Kidney tubule cell (primary cell): ENCODE results near the gene ARHGDIA.

ENCODE experiments used
- DNase-seq: peaks from one replicate; pipeline ENCODE4 v3.0.0-alpha.2; 2018; ENCODE audit warnings: low spot score

ARHGDIA gene

DNA sequence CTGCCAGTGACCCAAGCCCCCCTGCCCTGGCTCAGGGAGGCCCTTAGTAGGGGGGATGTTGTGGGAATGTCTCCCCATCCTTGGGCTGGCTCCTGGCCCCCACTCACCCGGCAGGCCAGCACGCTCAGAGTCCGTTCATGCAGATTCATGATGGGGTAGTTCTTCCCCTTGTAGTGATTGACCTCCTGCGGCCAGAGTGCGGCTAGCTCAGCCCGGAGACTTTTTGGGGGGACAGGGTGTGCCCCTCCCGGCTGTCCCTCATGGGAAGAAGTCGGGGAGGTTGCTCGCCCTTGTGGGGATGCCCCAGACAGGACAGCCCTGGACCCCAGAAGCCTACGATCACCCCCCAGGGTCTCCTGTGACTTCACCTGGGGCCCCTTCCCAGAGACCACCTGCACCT, 34.9 kb upstream of the ARHGDIA start:
- no peak for DNase-seq

DNA sequence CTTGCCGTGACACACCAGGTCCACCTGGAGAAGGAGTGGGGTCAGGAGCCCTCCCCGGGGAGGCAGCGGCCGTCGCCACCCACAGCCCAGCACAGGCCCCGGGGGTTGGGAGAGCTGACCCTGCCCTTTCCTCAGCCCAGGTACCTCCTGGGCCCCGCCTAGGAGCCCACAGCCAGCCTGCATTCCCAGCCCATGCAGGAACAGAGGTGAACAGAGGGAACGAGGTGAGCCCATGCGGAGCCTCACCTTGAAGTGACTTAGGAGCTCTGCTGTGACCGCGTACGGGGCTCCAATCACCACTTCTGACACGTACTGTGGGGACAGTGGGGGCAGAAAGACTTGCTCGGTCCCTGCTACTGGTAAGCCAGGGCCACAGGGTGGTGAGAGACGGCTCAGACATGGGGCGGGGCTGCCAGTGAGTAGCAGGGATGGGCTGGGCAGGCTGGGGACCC, 34.3 kb upstream of the ARHGDIA start:
- no peak for DNase-seq

DNA sequence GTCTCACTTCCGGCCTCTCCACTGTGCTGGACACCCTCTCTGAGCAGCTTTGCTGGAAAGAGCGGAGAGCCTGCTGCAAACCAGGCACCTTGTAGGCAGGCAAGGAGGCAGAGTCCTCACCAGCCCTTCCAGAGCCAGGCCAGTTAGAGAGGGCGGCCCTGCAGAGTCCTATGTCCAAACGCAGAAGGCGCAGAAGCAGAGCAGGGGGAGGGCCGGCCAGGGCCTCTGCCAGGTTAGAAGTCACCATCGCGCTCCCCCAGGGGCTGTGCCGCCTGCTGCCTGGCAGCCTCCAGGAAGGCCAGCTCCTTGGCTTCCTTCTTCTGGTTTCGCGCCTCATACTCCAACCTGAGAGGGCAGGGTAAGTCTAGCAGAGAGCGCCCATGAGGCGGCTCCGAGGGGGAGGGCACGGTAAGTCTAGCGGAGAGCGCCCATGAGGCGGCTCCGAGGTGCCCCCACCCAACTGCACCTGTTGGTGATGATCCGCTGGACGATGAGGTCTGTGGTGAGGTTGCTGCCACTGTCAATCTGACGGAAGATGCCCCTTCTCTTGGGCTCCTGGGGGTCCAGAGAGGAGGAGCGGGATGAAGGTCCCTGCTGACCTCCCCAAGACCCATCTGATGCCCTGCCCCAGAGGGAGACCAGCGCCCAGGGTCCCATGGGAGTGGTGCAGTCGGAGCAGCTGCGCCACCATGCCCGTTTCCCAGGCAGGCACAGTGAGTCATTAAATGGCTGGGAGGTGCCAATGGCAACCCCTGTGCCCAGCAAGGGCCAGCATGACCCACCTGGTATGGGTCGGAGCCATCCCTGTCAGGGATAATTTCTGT, 33.7 kb upstream of the ARHGDIA start:
- no peak for DNase-seq

DNA sequence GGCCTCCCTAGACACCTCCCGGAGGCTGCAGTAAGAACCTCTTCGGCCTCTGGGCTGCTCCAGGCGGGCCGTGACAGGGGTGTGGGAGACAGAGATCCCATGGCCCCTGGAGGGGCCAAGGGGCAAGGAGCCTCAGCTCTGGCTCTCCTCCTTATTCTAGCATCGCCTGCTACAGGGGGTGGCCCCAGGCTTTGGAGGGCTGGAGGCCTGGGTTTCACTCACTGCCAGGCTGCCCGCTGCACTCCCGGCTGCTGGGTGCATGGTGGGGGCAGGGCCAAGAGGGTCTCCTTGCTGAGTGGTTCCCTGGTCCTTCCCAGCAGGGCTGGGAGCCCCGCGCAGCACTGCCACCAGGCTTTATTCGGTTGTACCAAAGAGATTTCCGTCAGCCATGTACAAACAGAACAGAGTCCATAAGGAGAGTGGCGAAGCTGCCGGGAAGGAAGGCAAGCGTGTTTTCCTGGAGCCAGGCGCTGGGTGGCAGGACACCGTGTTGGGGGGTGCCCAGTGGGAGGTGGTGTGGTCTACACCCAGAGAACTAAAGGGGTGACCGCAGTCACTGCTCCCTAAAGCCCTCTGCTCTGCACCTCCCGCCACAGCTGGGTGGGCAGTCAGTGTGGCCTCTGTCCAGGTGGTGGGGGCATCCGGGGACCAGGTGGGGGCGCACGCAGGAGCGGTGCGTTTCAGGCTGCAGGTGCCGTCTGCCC, 32.9 kb upstream of the ARHGDIA start:
- no peak for DNase-seq

DNA sequence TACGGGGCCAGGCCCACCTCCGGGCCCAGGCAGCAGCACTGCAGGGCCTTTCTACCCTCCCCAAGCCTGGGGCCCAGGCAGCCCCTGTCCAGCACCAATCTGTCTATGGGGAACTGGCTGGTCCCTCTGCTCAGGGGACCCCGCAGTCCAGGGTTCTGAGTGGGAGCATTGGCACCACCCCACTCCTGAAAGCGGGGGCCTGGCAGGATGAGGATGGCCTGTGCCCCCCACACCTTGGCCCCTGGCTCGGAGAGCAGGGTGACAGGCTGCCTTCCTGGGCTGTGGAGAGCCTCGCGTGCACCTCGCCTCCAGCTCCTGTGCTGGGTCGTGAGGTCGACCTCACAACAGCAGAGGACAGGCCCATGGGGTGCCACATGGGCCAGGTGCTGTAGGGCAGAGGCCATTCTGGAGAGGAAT, 32.3 kb upstream of the ARHGDIA start:
- DNase-seq, result no peak

DNA sequence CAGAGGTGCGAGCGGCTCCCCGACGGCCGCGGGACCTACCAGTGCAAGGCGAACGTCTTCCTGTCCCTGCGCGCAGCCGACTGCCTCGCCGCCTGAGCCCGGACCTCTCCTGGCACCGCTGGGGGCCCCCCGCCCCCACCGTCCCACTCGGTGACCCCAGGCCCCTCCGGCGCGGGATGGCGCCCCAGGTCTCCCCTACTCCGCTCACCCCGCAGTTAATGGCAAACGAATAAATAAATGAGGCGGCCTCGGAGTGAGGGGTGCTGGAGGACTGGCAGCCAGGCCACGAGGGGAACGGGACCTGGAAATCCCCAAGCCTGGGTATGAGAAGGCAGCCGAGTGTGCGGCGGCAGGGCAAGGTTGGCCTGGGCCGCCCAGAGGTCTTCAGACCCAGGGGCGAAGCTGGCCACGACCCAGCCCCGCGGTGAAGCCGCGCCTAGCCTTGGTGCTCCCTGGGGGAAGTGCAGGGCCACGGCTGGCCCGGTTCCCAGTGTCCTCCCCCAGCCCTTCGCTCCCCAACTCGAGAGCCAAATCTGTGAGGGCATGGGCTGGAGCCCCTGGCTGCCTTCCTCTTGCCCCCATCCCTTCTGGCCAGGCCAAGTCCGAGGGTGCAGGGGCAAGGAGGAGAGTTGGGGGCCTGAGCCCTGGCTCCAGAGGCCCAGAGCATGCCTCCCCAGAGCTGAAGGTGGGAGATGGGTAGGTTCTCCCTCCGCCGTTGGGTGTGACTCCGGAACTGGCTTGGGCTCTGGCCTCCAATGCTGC, 31.7 kb upstream of the ARHGDIA start:
- no peak for DNase-seq

DNA sequence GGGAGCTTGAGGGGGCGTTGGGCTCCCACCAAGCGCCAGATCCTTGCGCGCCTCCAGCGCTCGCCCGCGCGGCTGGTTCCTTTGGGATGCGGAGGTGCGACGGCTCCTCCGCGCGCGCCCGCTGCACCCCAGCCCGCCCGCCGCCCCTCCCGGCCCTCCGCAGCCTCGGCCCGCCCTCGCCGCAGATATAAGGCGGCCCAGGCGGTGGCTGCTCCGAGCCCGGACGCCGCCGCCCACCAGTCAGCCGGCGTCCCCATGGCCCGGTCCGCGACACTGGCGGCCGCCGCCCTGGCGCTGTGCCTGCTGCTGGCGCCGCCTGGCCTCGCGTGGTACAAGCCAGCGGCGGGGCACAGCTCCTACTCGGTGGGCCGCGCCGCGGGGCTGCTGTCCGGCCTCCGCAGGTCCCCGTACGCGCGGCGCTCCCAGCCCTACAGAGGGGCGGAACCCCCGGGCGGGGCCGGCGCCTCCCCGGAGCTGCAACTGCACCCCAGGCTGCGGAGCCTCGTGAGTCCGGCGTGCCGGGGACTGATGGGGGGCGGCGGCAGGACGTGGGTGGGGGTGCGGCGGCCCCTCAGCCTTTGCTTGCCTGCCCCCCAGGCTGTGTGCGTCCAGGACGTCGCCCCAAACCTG, 31.0 kb upstream of the ARHGDIA start, which contains the start of gene NPB:
NPB (plus strand) TSS at position 216 of the 630 bp plus-strand sequence; CDS start at position 256, 40 bp downstream.
- DNase-seq, result no peak

DNA sequence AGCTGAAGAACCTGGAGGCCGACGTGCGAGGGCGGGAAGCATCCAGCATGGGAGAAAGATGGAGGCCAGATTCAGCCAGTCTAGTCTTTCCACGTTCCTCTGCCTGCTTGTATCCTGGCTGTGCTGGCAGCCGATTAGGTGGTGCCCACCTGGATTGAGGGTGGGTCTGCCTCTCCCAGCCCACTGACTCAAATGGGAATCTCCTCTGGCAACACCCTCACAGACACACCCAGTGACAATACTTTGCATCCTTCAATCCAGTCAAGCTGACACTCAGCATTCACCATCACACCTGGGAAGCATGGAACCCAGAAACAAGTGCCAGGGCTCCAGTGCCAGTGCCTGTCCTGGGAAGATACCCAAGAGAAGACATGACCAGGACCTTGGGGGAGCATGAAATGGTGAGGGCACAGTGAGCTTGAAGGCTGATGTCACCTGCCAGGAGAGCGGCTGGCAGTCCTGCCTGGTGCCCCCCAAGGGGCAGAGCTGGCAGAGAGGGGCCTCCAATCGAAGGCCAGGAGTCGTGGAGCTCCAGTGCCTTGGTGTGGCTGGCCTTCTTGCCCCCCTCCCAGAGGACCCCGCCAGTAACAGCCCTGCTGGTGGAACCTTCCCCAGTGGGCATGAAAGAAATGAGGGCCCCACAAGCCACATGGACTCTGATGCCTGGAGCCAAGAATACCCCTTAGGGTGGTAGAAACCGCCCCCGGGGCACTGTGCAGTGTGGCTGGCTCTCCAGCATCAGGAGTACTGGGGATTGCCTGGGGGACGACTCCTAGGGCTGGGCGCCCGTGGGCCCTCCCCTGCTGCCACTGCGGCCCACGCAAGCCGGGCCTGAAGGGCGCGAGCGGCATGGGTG, 30.3 kb upstream of the ARHGDIA start:
- DNase-seq, result no peak

DNA sequence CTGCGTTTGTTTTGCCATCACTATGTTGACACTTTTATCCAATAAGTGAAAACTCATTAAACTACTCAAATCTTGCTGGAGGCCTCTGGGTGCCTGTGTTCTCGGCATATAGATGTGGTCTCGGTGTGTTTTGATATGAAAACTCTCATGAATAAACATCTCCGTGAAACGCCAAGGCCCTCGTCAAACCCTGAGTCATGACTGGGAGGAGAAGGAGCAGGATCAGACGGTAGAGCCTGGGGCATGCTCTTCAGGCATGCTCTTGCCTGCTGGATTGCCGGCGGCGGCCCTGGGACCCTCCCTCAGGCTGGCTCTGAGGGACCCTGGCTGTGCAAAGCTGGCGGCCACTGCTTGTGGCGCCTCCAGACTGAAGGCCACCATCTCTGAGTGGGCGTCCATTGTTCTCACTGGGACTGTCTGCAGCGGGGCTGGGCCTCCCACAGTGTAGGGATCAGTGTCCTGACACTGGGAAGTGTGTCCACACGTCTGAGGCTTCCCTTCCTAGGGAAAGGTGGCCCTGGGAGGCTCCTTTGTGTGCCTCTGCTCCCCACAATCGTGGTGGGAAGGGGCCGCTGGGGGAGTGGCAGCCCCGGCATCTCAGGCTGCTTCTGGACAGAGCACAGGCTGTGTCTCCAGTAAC, 29.2 kb upstream of the ARHGDIA start:
- DNase-seq, result no peak

DNA sequence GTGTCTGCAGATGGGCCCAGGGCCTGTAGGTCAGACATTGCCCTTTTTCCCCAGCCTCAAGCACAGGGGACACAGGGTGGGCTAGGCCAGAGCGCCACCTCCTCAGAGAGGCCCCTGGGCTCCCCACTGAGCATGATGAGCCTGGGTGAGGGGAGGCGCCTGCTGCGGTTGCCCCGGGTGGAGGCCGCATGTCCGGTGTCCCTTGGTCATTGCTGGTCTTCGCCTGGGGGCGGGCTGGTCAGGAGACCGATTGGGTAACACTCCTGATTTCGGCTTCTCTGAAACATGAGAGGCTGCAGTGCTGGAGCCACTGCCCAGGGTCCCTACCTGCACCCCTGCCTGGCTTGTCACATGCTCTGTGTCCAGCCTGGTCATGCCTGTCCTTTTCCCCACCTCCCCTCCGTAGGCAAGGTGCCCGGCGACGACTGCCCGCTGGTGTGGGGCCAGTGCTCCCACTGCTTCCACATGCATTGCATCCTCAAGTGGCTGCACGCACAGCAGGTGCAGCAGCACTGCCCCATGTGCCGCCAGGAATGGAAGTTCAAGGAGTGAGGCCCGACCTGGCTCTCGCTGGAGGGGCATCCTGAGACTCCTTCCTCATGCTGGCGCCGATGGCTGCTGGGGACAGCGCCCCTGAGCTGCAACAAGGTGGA, 28.5 kb upstream of the ARHGDIA start:
- DNase-seq, result no peak

DNA sequence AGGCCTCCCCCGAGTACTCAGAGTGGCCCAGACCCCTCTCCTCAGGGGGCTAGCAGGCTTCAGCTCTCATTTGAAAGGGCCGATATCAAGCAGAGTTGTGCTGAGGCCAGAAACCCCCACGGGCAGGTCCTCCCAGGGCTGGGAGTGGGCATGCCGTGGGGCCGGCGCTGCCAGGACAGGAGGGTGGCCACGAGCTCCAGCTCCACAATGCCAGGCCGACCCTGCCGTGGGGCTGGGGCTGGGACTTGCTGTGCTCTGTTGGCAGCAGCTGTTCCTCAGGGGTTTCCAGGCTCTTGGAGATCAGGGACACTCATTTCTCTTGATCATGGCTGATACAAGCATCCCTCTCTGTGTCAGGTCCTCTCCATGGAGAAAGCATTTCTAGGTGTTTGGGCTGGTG, 27.7 kb upstream of the ARHGDIA start:
- DNase-seq, result no peak

DNA sequence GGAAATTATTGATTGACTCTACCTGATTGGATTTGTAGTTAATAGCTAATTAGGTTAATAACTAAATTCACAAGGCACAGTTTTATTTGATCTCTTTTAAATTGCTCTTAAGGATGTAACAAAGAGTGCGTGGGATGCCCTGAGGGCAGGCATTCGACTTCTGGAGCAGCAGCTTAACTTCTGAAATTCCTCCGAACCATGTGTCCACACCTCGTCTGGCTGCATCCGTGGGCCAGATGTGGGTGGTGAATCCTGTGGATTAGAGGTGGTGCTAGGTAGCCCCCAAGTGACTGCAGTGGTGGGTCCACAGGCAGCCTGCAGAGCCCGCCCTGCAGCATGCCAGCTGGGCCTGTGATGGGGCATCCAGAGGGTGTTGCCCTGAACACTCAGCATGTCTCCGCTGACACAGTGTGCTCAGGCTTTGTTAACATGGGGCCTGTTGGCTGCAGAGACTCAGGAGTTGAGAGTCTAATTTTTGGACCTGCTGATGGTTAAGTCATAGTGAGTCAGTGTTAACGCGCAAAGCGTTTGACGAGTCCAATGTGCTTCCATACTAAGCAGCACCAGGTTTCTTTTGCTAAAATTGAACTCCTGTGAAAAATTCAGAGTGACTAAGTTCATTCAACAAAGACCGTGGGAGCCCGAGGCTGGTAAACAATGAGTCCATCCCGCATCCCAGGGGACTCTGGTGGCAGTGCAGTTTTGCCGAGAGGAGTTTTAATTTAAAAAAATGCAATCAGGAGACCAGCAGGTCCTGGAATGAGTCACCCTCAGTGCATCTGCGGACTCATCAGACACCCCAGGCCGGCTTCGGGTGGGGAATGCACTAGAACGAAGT, 27.1 kb upstream of the ARHGDIA start:
- DNase-seq, result no peak

DNA sequence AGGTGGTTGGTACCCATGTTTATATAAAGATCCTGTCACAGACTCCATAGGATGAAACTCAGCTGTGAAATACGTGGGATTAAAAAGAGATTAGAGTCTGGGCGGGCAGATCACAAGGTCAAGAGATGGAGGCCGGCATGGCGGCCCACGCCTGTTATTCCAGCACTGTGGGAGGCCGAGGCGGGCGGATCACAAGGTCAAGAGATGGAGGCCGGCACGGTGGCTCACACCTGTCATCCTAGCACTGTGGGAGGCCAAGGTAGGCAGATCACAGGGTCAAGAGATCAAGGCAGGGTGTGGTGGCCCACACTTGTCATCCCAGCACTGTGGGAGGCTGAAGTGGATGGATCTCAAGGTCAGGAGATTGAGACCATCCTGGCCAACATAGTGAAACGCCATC, 24.3 kb upstream of the ARHGDIA start:
- no peak for DNase-seq

DNA sequence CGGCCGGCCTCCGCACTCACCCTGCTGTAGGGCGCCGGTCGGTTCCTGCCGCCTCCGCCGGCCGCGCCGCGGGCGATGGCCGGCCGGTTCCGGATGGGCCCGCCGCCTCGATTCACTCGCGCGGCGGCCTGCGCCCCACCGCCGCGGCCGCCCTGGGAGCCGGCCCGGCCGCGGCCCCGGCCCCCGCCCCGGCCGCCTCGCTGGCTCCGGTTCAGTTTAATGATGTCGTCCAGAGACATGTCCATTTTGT, 20.1 kb upstream of the ARHGDIA start:
- no peak for DNase-seq

DNA sequence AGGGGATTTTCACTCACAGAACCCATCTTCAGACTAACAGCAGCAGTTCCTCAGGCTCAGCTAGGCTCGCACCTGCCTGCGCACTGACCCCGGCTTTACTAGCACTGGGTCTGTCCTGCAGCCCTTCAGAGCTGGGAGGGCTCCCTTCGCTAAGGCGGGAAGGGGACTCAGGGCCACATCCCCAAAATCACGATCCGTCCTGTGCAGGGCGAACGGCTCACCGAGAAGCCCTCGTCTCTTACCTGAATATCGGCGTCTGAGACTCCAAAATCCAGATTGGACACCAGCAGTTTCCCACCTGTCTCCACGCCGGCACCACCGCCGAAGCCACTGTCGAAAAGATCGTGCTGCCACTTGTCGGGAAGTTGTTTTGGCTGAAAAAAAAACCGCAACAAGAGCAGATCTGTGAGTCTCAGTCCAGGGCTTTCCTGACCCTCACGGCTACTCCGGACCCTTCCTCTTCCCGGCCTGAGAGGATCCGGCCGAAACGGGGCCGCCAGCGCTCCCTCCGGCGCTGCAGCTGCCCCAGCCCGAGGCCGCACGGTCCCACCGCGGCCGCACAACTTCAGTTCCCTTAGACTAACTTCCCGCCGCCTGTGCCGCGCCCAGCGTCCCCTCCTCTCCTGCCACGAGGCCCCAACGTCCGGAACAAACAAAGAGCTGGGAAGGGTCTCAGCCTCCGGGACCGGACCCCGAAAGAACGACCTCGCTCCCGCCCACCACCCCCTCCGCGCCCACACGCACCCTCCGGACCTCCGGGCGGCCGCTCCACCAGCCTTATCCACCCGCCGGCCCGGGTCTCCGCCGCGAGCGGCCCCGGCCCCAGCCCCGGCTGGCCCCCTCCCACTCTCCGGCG, 19.5 kb upstream of the ARHGDIA start:
- no peak for DNase-seq

DNA sequence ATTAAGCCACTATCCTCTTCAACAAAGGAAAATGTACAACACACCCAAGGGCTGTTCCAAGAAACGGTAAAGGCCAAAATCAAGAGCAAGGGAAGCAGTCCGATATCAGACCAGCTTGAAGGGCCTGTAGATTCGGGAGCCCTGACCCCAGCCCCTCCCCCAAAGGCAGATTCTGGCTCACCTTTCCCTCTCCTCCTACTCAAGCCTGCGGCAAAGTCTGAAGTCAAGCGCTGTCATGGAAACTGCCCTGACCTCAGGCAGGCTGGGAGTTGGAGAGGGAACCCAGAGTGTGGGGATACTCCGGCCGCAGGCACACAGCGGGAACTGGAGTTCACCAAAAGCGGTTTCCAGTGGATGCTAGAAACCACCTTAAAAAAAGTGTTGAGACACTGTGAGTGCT, 18.5 kb upstream of the ARHGDIA start:
- no peak for DNase-seq

DNA sequence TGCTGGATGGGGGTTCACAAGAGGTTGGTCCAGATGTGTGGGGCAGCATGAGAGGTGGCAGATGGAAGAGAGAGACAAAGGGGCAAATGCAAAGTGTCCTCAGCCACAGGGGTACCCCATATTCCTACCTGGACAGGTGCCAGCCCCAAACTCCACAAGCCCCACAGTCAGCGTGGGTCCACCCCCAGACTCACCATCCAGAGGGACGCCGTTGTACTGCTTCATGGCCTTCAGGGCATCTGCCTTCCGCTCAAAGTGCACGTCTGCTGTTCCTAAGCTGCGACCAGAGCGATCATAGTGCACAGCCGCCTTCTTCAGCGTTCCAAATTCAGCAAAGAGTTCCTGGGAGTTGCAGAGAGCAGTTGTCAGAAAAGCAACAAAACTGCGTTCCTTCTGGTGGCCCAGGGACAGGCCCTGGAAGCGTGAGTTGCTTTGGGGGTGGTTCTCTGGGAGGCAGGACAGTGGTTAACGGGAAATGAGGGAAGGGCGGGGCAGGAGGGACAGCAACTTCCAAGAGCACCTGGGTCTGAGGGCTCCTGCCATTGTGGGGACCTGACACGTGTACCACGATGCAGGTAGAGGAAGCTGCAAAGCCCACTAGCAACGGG, 18.0 kb upstream of the ARHGDIA start:
- no peak for DNase-seq
